HG03460 (cell line): ENCODE data around the gene CFHR5.
"Not testable (repeated sequence)": the region's sequence is repeated elsewhere in the genome, so short reads cannot be mapped to it uniquely, and the experiment has no call there.

Experiments used
- ATAC-seq: cut with Tn5 transposase; IDR thresholded peaks from one replicate; pipeline ENCODE4 v1.9.1; 2021; ENCODE audit not compliant: unreplicated experiment

Gene CFHR5

DNA sequence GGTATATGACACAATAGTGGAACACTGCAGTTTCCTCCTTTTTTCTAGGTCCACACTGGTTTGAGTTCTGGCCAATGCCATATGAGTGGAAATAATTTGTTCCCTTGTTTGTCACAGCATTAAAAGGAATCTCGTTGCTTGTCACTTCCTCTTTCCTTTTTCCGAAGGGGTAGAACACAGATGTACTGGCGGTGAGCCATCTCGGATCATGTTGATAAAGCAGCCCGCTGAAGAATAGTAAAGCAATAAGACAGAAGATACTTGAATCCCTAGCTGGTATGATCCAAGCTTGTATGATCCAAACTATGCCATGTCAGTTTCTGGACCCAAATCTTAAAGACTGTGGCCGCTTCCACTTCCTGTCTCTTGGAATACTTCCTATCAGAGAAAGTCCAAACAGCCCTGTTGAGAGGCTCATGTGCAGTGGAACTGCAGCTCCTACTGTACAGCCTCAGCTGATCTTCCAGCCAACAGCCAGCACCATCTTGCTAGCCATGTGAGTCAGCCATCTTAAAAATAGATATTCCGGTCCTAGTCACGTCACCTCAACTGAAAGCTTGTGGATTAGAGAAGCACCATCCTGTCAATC, 40.3 kb downstream of the CFHR5 start:
- ATAC-seq, result no peak

- no peak for ATAC-seq
Measured at GRCh38 chr1:197021716-197022115, 44.4 kb downstream of the CFHR5 start.

GRCh38 chr1:197024460-197024859, 47.1 kb downstream of the CFHR5 start:
- no peak for ATAC-seq

GRCh38 chr1:197027359-197027758, 50.0 kb downstream of the CFHR5 start:
- ATAC-seq, result no peak

DNA sequence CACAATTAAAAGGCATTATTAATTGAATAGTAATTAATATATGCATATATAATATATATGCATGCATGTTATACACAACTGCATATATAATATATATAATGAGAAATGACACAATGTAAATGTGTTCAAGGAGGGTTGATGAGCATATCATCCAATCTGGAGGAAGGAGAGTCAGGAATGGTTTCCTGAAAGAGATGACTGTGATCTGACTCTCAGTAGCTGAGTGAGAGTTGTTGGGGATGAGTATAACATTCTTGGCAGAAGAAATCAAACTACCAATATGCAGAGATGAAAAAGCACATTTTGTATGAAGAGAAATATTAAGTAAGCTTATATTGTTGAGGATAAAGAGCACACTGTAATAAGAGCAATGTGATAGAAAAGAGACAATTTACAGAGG, 52.4 kb downstream of the CFHR5 start:
- no peak for ATAC-seq

- not testable (repeated sequence) for ATAC-seq
Measured at GRCh38 chr1:197034631-197035339, 57.4 kb downstream of the CFHR5 start.

DNA sequence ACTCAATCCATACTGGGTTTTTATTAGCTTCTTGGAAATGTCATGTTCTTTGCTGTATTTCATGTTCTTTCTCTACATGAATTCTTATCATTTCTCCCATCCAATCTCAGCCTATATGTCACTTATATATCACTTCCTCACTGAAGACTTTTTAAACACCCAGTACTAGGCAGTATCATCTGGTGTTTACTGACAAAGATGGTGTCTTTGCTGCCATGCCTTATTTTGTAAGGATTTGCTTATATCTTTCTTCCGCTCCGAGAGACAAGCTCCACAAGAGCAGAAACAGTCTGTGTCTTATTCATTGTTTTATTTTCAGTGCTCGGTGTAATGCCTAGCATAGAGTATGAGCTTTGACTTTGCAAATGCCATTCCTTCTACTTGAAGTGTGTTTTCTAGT, 59.5 kb downstream of the CFHR5 start:
- no peak for ATAC-seq

DNA sequence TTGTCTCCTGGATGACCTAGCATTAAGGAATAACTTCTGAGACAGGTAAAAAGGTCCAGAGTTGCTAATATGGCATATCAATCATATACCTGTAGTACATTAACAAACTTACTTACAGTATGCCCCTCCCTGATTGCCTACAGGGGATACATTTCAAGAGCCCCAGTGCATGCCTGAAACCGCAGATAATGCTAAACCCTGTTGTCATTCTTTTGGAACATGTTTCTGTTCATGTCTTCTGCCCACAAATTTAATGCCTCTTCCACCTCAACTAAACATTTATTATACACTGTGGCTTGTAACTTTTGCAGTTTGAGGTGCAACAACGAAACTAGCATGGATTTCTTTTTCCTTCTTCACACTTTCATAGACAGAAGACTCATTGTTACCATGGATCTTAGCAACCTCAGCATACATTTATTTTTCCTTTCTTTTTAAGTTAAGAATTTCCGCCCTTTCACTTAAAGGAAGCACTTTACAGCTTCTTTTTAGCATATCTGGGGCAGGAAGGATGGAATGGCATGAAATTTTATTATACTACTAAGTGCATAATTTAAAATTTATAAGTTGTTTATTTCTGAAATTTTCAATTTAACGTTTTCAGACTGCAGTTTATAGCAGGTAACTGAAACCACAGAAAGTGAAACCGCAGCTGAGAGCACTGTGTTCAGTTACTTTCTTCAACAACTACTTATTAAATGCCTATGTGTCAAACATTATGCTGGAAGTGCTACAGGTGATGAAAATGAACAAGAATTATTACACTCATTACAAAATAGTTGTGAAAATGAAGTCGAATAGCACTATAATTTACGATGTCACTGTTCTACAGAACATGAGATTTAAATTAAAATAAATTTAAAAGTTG, 64.4 kb downstream of the CFHR5 start:
- no peak for ATAC-seq

DNA sequence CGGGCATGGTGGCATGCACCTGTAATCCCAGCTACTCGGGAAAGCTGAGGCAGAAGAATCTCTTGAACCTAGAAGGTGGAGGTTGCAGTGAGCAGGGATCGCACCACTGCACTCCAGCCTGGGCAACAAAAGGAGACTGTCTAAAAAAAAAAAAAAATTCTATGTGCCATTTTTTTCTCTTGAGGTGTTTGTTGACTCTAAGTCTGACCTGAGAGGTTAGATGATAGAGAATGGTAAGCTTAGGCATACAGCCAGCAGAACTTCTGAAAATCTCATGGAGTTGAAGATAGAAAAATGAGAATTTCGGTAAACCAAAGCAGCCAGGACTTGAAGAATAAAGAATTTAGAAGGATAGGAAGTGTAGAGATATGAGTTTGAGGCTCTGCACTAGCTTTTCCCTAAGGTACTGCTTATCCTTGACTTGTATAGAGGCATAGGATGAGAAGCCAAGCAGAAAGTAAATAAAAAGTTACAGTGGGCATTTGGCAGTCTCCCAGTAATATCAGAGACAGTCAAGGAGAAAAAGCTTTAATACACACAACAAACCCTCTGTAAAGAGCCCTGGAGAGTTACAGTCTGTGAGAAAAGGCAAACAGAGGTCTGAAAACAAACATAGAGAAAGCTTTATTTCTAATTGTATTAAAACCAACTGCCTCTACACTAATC, 65.5 kb downstream of the CFHR5 start:
- ATAC-seq, result no peak

DNA sequence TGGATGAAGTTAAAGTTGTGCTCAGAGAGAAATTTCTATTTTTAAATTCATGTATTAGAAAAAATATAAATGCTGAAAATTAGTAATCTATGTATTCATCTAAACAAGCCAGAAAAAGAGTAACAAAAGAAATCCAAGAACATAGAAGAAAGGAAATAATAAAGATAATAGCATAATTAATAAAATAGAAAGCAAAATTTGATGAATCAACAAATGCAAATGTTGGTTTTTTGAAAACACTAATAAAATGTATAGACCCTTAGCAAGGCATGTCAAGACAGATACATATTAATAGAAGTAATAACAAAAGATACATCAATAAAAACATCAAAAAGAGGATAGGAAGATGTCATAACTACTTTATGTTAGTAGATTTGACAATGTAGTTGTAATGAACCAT, 71.7 kb downstream of the CFHR5 start:
- ATAC-seq, result no peak
